Measurements from ENCODE around the gene NENF.

Gene NENF

GRCh38 chr1:212482006-212482636 is 49.4 kb downstream of the NENF start:
- DNase-seq (ENCODE audit: low spot score), result peak; percentile 16

GRCh38 chr1:212482637-212483441 is 50.1 kb downstream of the NENF start:
- DNase-seq (ENCODE audit: low spot score), result peak; percentile 80

- peak; percentile 57 for DNase-seq (ENCODE audit: low spot score)
Measured at GRCh38 chr1:212484701-212485570, 52.2 kb downstream of the NENF start.

GRCh38 chr1:212485571-212485912 is 52.8 kb downstream of the NENF start:
- no peak for DNase-seq (ENCODE audit: low spot score)

GRCh38 chr1:212485913-212486618 is 53.3 kb downstream of the NENF start:
- DNase-seq (ENCODE audit: low spot score), result peak; percentile 89

- DNase-seq (ENCODE audit: low spot score), result no peak
Measured at GRCh38 chr1:212486619-212486975, 53.9 kb downstream of the NENF start.

- DNase-seq (ENCODE audit: low spot score), result no peak
Measured at GRCh38 chr1:212487286-212487685, 54.6 kb downstream of the NENF start.

- DNase-seq (ENCODE audit: low spot score), result no peak
Measured at GRCh38 chr1:212487774-212488435, 55.2 kb downstream of the NENF start.

- DNase-seq (ENCODE audit: low spot score), result peak; percentile 77
Measured at GRCh38 chr1:212488436-212489283, 55.9 kb downstream of the NENF start.

GRCh38 chr1:212489284-212489859 is 56.7 kb downstream of the NENF start:
- DNase-seq (ENCODE audit: low spot score), result no peak

- no peak for DNase-seq (ENCODE audit: low spot score)
Measured at GRCh38 chr1:212490276-212490675, 57.6 kb downstream of the NENF start.

- DNase-seq (ENCODE audit: low spot score), result no peak
Measured at GRCh38 chr1:212491454-212491853, 58.7 kb downstream of the NENF start.

Measured in LoVo (cell line).